HepG2 (cell line): ENCODE measurements around the gene ADAMTS4. TPM values are rescaled to one million over a fixed set of nuclear protein-coding genes. Genes with fewer than 3 reads are reported as not detected.

Experiments
- AFF4 ChIP-seq: sonication (generic); formaldehyde crosslinking; IDR thresholded peaks from 2 replicates; pipeline ENCODE4 v1.4.0; 2020; ENCODE audit warnings: missing genetic modification reagents
- ARID2 ChIP-seq: sonication (generic); formaldehyde crosslinking; IDR thresholded peaks from 2 replicates; pipeline ENCODE4 v1.8.1; 2022; ENCODE audit warnings: mild to moderate bottlenecking, missing genetic modification reagents, borderline replicate concordance
- ATF2 ChIP-seq: sonication (generic); formaldehyde crosslinking; IDR thresholded peaks from 2 replicates; pipeline ENCODE4 v1.4.0; 2020; ENCODE audit warnings: missing genetic modification reagents
- EZH2 ChIP-seq: conservative IDR thresholded peaks from 2 replicates; pipeline ENCODE4 v1.6.1; 2012; ENCODE audit warnings: mild to moderate bottlenecking, low read depth, low read length, moderate library complexity
- FIP1L1 ChIP-seq: fragments of 200-400 bp; formaldehyde crosslinking; IDR thresholded peaks from 2 replicates; pipeline ENCODE4 v1.6.1; 2018; ENCODE audit warnings: low read depth, mild to moderate bottlenecking, low read length, moderate library complexity, borderline replicate concordance; ENCODE audit not compliant: insufficient read depth
- FOXK2 ChIP-seq: fragments of 450-650 bp; IDR thresholded peaks from 2 replicates; pipeline ENCODE4 v1.6.1; 2016
- HMGA1 ChIP-seq: sonication (generic); formaldehyde crosslinking; conservative IDR thresholded peaks from 2 replicates; pipeline ENCODE4 v1.4.0; 2020; ENCODE audit warnings: missing genetic modification reagents
- KAT2B ChIP-seq: fragments of 150-350 bp; IDR thresholded peaks from 2 replicates; pipeline ENCODE4 v1.6.1; 2014; ENCODE audit warnings: low read depth, low read length, borderline replicate concordance
- LRRFIP1 ChIP-seq: sonication (generic); formaldehyde crosslinking; conservative IDR thresholded peaks from 2 replicates; pipeline ENCODE4 v1.4.0; 2020; ENCODE audit warnings: missing genetic modification reagents
- PATZ1 ChIP-seq: sonication (generic); formaldehyde crosslinking; IDR thresholded peaks from 2 replicates; pipeline ENCODE4 v1.4.0; 2020; ENCODE audit warnings: missing genetic modification reagents
- SALL2 ChIP-seq: sonication (generic); formaldehyde crosslinking; IDR thresholded peaks from 2 replicates; pipeline ENCODE4 v1.8.1; 2023; ENCODE audit warnings: mild to moderate bottlenecking, missing genetic modification reagents, inconsistent platforms
- TRIM22 ChIP-seq: fragments of 450-650 bp; IDR thresholded peaks from 2 replicates; pipeline ENCODE4 v1.6.1; 2017
- ZNF256 ChIP-seq: sonication (generic); formaldehyde crosslinking; conservative IDR thresholded peaks from 2 replicates; pipeline ENCODE4 v1.4.0; 2020; ENCODE audit warnings: missing genetic modification reagents
- ZNF329 ChIP-seq: sonication (generic); formaldehyde crosslinking; IDR thresholded peaks from 2 replicates; pipeline ENCODE4 v1.9.0; 2021; ENCODE audit warnings: low read depth, mild to moderate bottlenecking, missing genetic modification reagents
- ZNF597 ChIP-seq: sonication (generic); formaldehyde crosslinking; IDR thresholded peaks from 2 replicates; pipeline ENCODE4 v1.5.0; 2020; ENCODE audit warnings: missing genetic modification reagents
- ZNF614 ChIP-seq: IDR thresholded peaks from 2 replicates; pipeline ENCODE4 v1.6.1; 2018; ENCODE audit warnings: missing biosample characterization, missing genetic modification reagents, inconsistent platforms, borderline replicate concordance
- ZNF776 ChIP-seq: sonication (generic); formaldehyde crosslinking; IDR thresholded peaks from 2 replicates; pipeline ENCODE4 v1.4.0; 2020; ENCODE audit warnings: mild to moderate bottlenecking, missing genetic modification reagents
- polyA plus RNA-seq, 8 experiments: library from polyadenylated mRNA; depleted of rRNA in 3 of 8; stranded (reverse) in 7 of 8; unstranded in 1 of 8; fragments of >200 nt; fragmentation: Illumina TruSeq in 4 of 8; extraction: Trizol in 4 of 8; gene quantifications; 2 replicates each; pipeline versions ENCODE4 v1.2.1 to v1.2.3, GENCODE V29; 2011 to 2016; ENCODE audit warnings: low read depth in 4 of 8, missing spikeins in 1 of 8, mixed read lengths in 1 of 8; ENCODE audit not compliant: insufficient read depth in 1 of 8
- total RNA-seq, 5 experiments: library from RNA; depleted of rRNA; stranded (reverse); fragments of >200 nt; fragmentation: Illumina TruSeq; extraction: Trizol; gene quantifications; 2 replicates each; pipeline ENCODE4 v1.2.3, GENCODE V29; 2016; ENCODE audit warnings: low read depth in 1 of 5

Gene ADAMTS4
- total and polyA plus RNA-seq, 2 of the 13 experiments (the other 11 are each of a cell fraction or from before 2014, with no cell fraction given) = 0.51 to 1.7 TPM

- TF ChIP-seq AFF4 (CRISPR knock-in tag) (no peak), HMGA1 (no peak), EZH2 (no peak), ATF2 (no peak), FOXK2 (no peak), ZNF614 (no peak), SALL2 (CRISPR knock-in tag) (no peak), ZNF329 (CRISPR knock-in tag) (no peak), PATZ1 (CRISPR knock-in tag) (no peak), KAT2B (no peak), TRIM22 (no peak), FIP1L1 (no peak), ZNF597 (CRISPR knock-in tag) (no peak), ZNF776 (CRISPR knock-in tag) (no peak), ZNF256 (CRISPR knock-in tag) (no peak), LRRFIP1 (no peak), ARID2 (peak; percentile 77; the same call in 1 of the 2 replicates)
Observed at GRCh38 chr1:161198194-161198896, 509 bp downstream of the ADAMTS4 start (continued).
